HUES64 (cell line): Measurements from ENCODE around the gene EDIL3.

ENCODE experiments used
- H3K27ac ChIP-seq: 2 replicates; pipeline ENCODE4 v1.7.0; 2013; ENCODE audit warnings: low read depth, low read length, inconsistent platforms
- H3K27me3 ChIP-seq: 2 replicates; pipeline ENCODE4 v1.6.1; 2013; ENCODE audit warnings: mild to moderate bottlenecking, low read length; ENCODE audit not compliant: insufficient read depth
- H3K36me3 ChIP-seq: 2 replicates; pipeline ENCODE4 v1.6.1; 2013; ENCODE audit warnings: mild to moderate bottlenecking, low read length; ENCODE audit not compliant: insufficient read depth
- H3K4me1 ChIP-seq: 2 replicates; pipeline ENCODE4 v1.6.1; 2013; ENCODE audit warnings: mild to moderate bottlenecking, low read length, moderate library complexity; ENCODE audit not compliant: insufficient read depth
- H3K4me3 ChIP-seq: 2 replicates; pipeline ENCODE4 v1.5.1; 2013; ENCODE audit warnings: mild to moderate bottlenecking, low read length, moderate library complexity
- H3K9ac ChIP-seq: 2 replicates; pipeline ENCODE4 v1.6.1; 2013; ENCODE audit warnings: mild to moderate bottlenecking, low read depth, low read length
- H3K9me3 ChIP-seq: 2 replicates; pipeline ENCODE4 v1.6.1; 2013; ENCODE audit warnings: low read depth, low read length; ENCODE audit not compliant: insufficient read depth
- WGBS: fragments of 150-250, 120-280 bp; methylation state at CpG from one replicate; pipeline ENCODE4 v1.1.7; 2013; ENCODE audit warnings: missing lambda C conversion rate; 5-methylcytosine and 5-hydroxymethylcytosine counted together

Gene EDIL3

DNA sequence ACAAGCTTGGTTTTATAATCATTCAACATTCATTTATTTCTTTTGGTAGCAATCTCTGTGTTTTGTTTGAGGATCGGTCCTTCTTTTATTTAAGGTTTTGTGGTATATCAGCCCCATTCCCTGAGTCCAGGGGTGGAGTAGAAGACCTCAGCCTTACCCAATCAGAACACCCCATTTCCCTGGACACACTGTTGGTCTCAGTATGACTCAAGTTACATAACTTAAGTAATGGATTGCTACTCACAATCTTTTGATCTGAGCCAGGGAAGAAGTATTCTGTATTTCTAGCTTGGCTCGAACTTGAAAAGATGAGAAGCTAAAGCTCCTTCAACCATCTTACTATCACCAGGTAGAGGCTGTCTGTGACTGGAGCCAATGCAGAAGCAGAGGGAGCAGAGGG is 488.8 kb downstream of the EDIL3 start:
- Histone ChIP-seq H3K9me3 (no peaks in the 10 kb centered on the region), H3K4me3 (no peak overlapping the region), H3K36me3 (no peaks in the 10 kb centered on the region), H3K27me3 (no peaks in the 10 kb centered on the region), H3K9ac (no peak overlapping the region), H3K27ac (no peak overlapping the region), H3K4me1 (no peaks in the 10 kb centered on the region)
- WGBS: 100% methylated on average over 2 of the region's 2 CpGs

DNA sequence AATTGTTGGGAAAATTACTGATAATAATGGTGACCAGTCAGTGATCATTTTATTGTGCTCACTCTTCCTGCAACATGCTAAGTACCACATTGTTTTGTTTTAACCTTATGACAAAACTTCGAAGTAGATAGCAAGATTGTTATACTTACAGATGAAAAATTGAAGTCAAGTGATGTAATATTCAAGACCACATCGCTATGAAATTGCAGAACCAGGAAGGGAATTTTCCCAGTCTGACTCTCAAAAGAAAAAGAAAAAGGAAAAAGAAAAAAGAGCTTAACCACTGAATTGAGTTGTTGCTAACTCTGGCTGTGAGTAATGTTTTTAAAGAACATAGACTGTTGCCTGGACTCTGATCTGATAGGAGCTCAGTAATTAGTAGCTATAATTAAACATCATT is 493.4 kb downstream of the EDIL3 start:
- Histone ChIP-seq H3K27me3 (no peaks in the 10 kb centered on the region), H3K27ac (no peak overlapping the region), H3K4me1 (no peaks in the 10 kb centered on the region), H3K4me3 (no peak overlapping the region), H3K36me3 (no peaks in the 10 kb centered on the region), H3K9ac (no peak overlapping the region), H3K9me3 (no peaks in the 10 kb centered on the region)
- 89% methylated on average over 2 of the region's 2 CpGs for WGBS
